Measurements from ENCODE around the gene ELK3.

ELK3 gene

DNA sequence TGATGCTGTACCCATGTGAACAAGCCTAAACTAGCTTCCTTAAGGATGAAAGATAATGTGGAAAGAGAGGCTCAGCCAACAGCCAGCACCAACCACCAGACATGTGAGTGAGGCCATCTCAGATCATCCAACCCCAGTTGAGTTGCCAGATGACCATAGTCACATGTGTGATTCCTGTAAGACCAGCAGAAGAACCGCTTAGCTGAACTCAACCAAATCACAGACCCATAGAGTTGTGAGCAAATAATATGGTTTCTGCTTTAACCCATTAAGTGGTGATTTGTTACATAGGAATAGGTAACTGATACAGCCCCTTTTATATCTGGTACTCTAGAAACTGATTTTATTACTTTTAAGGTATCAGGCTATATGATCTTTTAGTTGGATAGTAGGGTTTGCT is 17.6 kb upstream of the ELK3 start:
- Histone ChIP-seq H3K4ac (ENCODE audit: low read length) (no peak overlapping the region), H3K27ac (replicated peaks; ENCODE audit: low read length) (no peak overlapping the region), H2BK5ac (ENCODE audit: low read length) (no peak overlapping the region), H3K4me2 (ENCODE audit: insufficient read depth, low read length, poor library complexity, severe bottlenecking) (no peak overlapping the region), H3K9me3 (replicated peaks in 1 of 2; ENCODE audit: control insufficient read depth in 2 of 2, insufficient read depth in 1 of 2, low read depth in 1 of 2, low read length in 2 of 2) (no peaks in the 10 kb centered on the region), H3K4me1 (ENCODE audit: control insufficient read depth in 2 of 2, insufficient read depth in 1 of 2, low read depth in 1 of 2, low read length in 2 of 2) (no peaks in the 10 kb centered on the region), H3K27me3 (ENCODE audit: control insufficient read depth in 3 of 3, insufficient read depth in 3 of 3, low read depth in 1 of 3, low read length in 3 of 3) (no peaks in the 10 kb centered on the region), H3K14ac (ENCODE audit: low read length) (no peak overlapping the region), H3K4me3 (ENCODE audit: low read length in 2 of 2) (no peak overlapping the region), H2AK5ac (ENCODE audit: low read depth, low read length) (no peak overlapping the region), H3K79me1 (ENCODE audit: low read depth, low read length) (no peaks in the 10 kb centered on the region), H3K18ac (ENCODE audit: low read length) (no peak overlapping the region), H3K36me3 (replicated peaks in 1 of 2; ENCODE audit: control insufficient read depth in 2 of 2, insufficient read depth in 2 of 2, low read length in 2 of 2) (no peaks in the 10 kb centered on the region), H4K8ac (ENCODE audit: low read depth, low read length) (no peak overlapping the region), H2BK15ac (ENCODE audit: low read length) (no peak overlapping the region), H3K23ac (ENCODE audit: low read depth, low read length, poor library complexity) (no peak overlapping the region), H2BK120ac (ENCODE audit: low read depth, low read length) (no peak overlapping the region), H4K91ac (ENCODE audit: low read depth, low read length, poor library complexity) (no peak overlapping the region), H3K9ac (ENCODE audit: low read depth, low read length, poor library complexity) (no peak overlapping the region), H2AFZ (ENCODE audit: low read length) (no peak overlapping the region), H2BK12ac (ENCODE audit: low read length) (no peak overlapping the region)
- no peak for DNase-seq (ENCODE audit: low spot score)
- no CpG with 5 or more reads among the region's 1 CpG for WGBS, 2 donors (ENCODE audit: extremely low coverage in 2 of 2, insufficient read length in 2 of 2, insufficient replicate concordance in 1 of 2)

DNA sequence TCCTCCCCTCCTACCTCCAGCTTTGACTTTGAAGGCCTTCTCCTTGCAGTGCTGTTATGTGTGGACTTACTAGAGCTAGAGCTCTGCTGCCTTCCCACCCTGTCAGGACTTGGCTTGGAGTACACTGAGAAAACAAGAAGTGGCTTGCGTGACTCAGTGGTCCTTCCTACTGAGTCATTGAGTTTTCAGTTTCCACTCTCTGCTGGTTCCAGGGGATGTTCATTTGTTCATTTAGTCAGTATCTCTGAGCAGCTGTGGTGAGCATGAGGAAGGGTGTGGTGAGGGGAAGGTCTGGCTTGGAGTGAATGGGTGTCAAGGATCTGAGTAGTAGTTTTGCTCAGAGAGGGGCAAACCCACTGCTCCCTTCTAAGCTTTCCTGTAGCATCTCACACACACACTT is 17.2 kb upstream of the ELK3 start:
- Histone ChIP-seq H3K27ac (replicated peaks; ENCODE audit: low read length) (no peak overlapping the region), H2AK5ac (ENCODE audit: low read depth, low read length) (no peak overlapping the region)

DNA sequence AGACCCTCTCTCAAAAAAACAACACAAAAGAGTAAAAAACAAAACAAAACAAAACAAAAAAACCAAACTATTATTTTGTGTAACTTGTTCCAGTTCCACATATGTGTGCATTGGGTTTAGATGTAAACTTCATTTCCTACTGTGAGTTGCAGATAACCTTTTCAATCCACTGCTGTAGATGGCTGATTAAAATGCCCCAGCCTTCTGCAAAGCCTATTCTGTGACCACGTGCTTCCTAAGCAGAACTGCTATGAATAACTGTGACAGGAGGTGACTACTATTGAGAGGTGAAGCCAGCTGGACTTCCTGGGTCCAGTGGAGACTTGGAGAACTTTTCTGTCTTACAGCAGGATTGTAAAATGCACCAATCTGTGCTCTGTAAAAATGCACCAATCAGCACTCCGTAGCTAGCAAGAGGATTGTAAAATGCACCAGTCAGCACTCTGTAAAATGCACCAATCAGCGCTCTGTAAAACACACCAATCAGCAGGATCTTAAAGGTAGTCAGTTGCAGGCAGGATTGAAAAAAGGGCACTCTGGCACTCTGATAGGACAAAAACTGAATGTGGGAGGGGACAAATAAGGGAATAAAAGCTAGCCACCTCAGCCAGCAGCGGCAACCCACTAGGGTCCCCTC is 10.3 kb upstream of the ELK3 start:
- no peaks in the 10 kb centered on the region for H3K79me1 ChIP-seq (ENCODE audit: low read depth, low read length)

More for the DNA sequence above, 17.2 kb upstream of the ELK3 start:
- WGBS, 2 donors (ENCODE audit: extremely low coverage in 2 of 2, insufficient read length in 2 of 2, insufficient replicate concordance in 1 of 2): no CpG with 5 or more reads among the region's 1 CpG
- Histone ChIP-seq H3K4ac (ENCODE audit: low read length) (no peak overlapping the region), H2AFZ (ENCODE audit: low read length) (no peak overlapping the region), H3K4me3 (ENCODE audit: low read length in 2 of 2) (no peak overlapping the region), H4K91ac (ENCODE audit: low read depth, low read length, poor library complexity) (no peak overlapping the region), H4K8ac (ENCODE audit: low read depth, low read length) (no peak overlapping the region), H3K27me3 (ENCODE audit: control insufficient read depth in 3 of 3, insufficient read depth in 3 of 3, low read depth in 1 of 3, low read length in 3 of 3) (no peaks in the 10 kb centered on the region), H3K23ac (ENCODE audit: low read depth, low read length, poor library complexity) (no peak overlapping the region), H3K79me1 (ENCODE audit: low read depth, low read length) (no peaks in the 10 kb centered on the region), H3K4me2 (ENCODE audit: insufficient read depth, low read length, poor library complexity, severe bottlenecking) (no peak overlapping the region), H2BK15ac (ENCODE audit: low read length) (no peak overlapping the region), H2BK12ac (ENCODE audit: low read length) (no peak overlapping the region), H3K9me3 (replicated peaks in 1 of 2; ENCODE audit: control insufficient read depth in 2 of 2, insufficient read depth in 1 of 2, low read depth in 1 of 2, low read length in 2 of 2) (no peaks in the 10 kb centered on the region), H2BK120ac (ENCODE audit: low read depth, low read length) (no peak overlapping the region), H3K9ac (ENCODE audit: low read depth, low read length, poor library complexity) (no peak overlapping the region), H3K18ac (ENCODE audit: low read length) (no peak overlapping the region), H3K4me1 (ENCODE audit: control insufficient read depth in 2 of 2, insufficient read depth in 1 of 2, low read depth in 1 of 2, low read length in 2 of 2) (no peaks in the 10 kb centered on the region), H3K36me3 (replicated peaks in 1 of 2; ENCODE audit: control insufficient read depth in 2 of 2, insufficient read depth in 2 of 2, low read length in 2 of 2) (no peaks in the 10 kb centered on the region), H3K14ac (ENCODE audit: low read length) (no peak overlapping the region), H2BK5ac (ENCODE audit: low read length) (no peak overlapping the region)
- DNase-seq (ENCODE audit: low spot score): no peak

DNA sequence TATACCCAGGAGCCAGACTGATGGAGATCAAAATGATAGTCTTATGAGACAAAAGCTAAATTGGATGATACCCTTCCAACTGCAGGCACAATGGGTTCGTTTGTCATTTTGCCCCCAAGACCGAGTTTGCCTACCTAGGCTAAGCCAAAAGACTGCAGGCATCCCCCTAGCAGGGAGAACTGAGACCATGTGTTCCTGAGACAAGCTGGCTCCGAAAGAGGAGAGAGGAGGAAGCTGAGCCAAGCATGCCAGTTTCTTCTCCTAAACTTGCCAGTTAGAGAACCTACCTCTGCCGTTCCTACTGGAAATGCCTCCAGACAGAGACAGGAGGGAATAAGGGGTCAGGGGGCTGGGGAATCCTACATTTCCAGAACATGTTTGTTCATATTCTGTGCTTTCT is 8.3 kb upstream of the ELK3 start:
- Histone ChIP-seq H3K14ac (ENCODE audit: low read length) (no peak overlapping the region), H2BK5ac (ENCODE audit: low read length) (no peak overlapping the region), H3K4me3 (ENCODE audit: low read length in 2 of 2) (no peak overlapping the region), H4K8ac (ENCODE audit: low read depth, low read length) (no peak overlapping the region), H3K9me3 (replicated peaks in 1 of 2; ENCODE audit: control insufficient read depth in 2 of 2, insufficient read depth in 1 of 2, low read depth in 1 of 2, low read length in 2 of 2) (peaks cover 0 to 4% of the 10 kb centered on the region in 2 donors), H3K36me3 (replicated peaks in 1 of 2; ENCODE audit: control insufficient read depth in 2 of 2, insufficient read depth in 2 of 2, low read length in 2 of 2) (no peaks in the 10 kb centered on the region), H4K91ac (ENCODE audit: low read depth, low read length, poor library complexity) (no peak overlapping the region), H3K79me1 (ENCODE audit: low read depth, low read length) (no peaks in the 10 kb centered on the region), H3K27me3 (ENCODE audit: control insufficient read depth in 3 of 3, insufficient read depth in 3 of 3, low read depth in 1 of 3, low read length in 3 of 3) (peaks cover 0 to 9% (median 0%) of the 10 kb centered on the region in 3 experiments), H2AFZ (ENCODE audit: low read length) (no peak overlapping the region), H3K4me1 (ENCODE audit: control insufficient read depth in 2 of 2, insufficient read depth in 1 of 2, low read depth in 1 of 2, low read length in 2 of 2) (no peaks in the 10 kb centered on the region), H3K23ac (ENCODE audit: low read depth, low read length, poor library complexity) (no peak overlapping the region), H2BK12ac (ENCODE audit: low read length) (no peak overlapping the region), H3K18ac (ENCODE audit: low read length) (no peak overlapping the region), H3K27ac (replicated peaks; ENCODE audit: low read length) (no peak overlapping the region), H3K9ac (ENCODE audit: low read depth, low read length, poor library complexity) (no peak overlapping the region), H2BK15ac (ENCODE audit: low read length) (no peak overlapping the region), H2BK120ac (ENCODE audit: low read depth, low read length) (no peak overlapping the region), H3K4ac (ENCODE audit: low read length) (no peak overlapping the region), H2AK5ac (ENCODE audit: low read depth, low read length) (no peak overlapping the region), H3K4me2 (ENCODE audit: insufficient read depth, low read length, poor library complexity, severe bottlenecking) (no peak overlapping the region)
- DNase-seq (ENCODE audit: low spot score): no peak
- WGBS, 2 donors (ENCODE audit: extremely low coverage in 2 of 2, insufficient read length in 2 of 2, insufficient replicate concordance in 1 of 2): no CpG with 5 or more reads among the region's 4 CpGs

More for the DNA sequence above, 10.3 kb upstream of the ELK3 start:
- Histone ChIP-seq H3K4me2 (ENCODE audit: insufficient read depth, low read length, poor library complexity, severe bottlenecking) (no peak overlapping the region), H3K36me3 (replicated peaks in 1 of 2; ENCODE audit: control insufficient read depth in 2 of 2, insufficient read depth in 2 of 2, low read length in 2 of 2) (no peaks in the 10 kb centered on the region), H3K27ac (replicated peaks; ENCODE audit: low read length) (no peak overlapping the region), H3K18ac (ENCODE audit: low read length) (no peak overlapping the region), H3K27me3 (ENCODE audit: control insufficient read depth in 3 of 3, insufficient read depth in 3 of 3, low read depth in 1 of 3, low read length in 3 of 3) (peaks cover 0 to 9% (median 0%) of the 10 kb centered on the region in 3 experiments), H2BK12ac (ENCODE audit: low read length) (no peak overlapping the region), H3K4ac (ENCODE audit: low read length) (no peak overlapping the region), H2BK15ac (ENCODE audit: low read length) (no peak overlapping the region), H4K91ac (ENCODE audit: low read depth, low read length, poor library complexity) (no peak overlapping the region), H3K4me1 (ENCODE audit: control insufficient read depth in 2 of 2, insufficient read depth in 1 of 2, low read depth in 1 of 2, low read length in 2 of 2) (no peaks in the 10 kb centered on the region), H3K4me3 (ENCODE audit: low read length in 2 of 2) (no peak overlapping the region), H3K9ac (ENCODE audit: low read depth, low read length, poor library complexity) (no peak overlapping the region), H2AK5ac (ENCODE audit: low read depth, low read length) (no peak overlapping the region), H3K9me3 (replicated peaks in 1 of 2; ENCODE audit: control insufficient read depth in 2 of 2, insufficient read depth in 1 of 2, low read depth in 1 of 2, low read length in 2 of 2) (no peaks in the 10 kb centered on the region), H4K8ac (ENCODE audit: low read depth, low read length) (no peak overlapping the region), H3K23ac (ENCODE audit: low read depth, low read length, poor library complexity) (no peak overlapping the region), H3K14ac (ENCODE audit: low read length) (no peak overlapping the region), H2AFZ (ENCODE audit: low read length) (no peak overlapping the region), H2BK5ac (ENCODE audit: low read length) (no peak overlapping the region), H2BK120ac (ENCODE audit: low read depth, low read length) (no peak overlapping the region)
- DNase-seq (ENCODE audit: low spot score): no peak
- no CpG with 5 or more reads among the region's 4 CpGs for WGBS, 2 donors (ENCODE audit: extremely low coverage in 2 of 2, insufficient read length in 2 of 2, insufficient replicate concordance in 1 of 2)

Measured in neuronal stem cell (in vitro differentiated cells).